Activated CD4-positive, alpha-beta memory T cell treated with anti-CD3 and anti-CD28 coated beads for 36 hours (primary cell): ENCODE results near the gene LAMA2. TPM values are rescaled to one million over a fixed set of nuclear protein-coding genes. Genes with fewer than 3 reads are reported as not detected.

ENCODE experiments used
- CTCF ChIA-PET: fragments of 350-600 bp; sonication (Branson Sonifier 250); formaldehyde crosslinking; loops from one replicate; lab custom pipeline; 2021; ENCODE audit warnings: antibody characterized with exemption, inconsistent platforms; lab: Charles Lee
- POLR2A ChIA-PET: fragments of 350-600 bp; sonication (Branson Sonifier 250); formaldehyde crosslinking; loops from one replicate; lab custom pipeline; 2021; ENCODE audit warnings: antibody characterized with exemption; lab: Charles Lee
- DNase-seq: peaks from one replicate; pipeline ENCODE4 v3.0.0-alpha.2; 2020
- H3K27ac Mint-ChIP-seq: one replicate; pipeline ENCODE4 v1.8.0; 2021; ENCODE audit warnings: mixed read lengths
- H3K27me3 Mint-ChIP-seq: one replicate; pipeline ENCODE4 v1.8.0; 2021; ENCODE audit warnings: mixed read lengths
- H3K36me3 Mint-ChIP-seq: one replicate; pipeline ENCODE4 v1.8.0; 2021; ENCODE audit warnings: mixed read lengths
- H3K4me1 Mint-ChIP-seq: one replicate; pipeline ENCODE4 v1.8.0; 2021; ENCODE audit warnings: low read depth, mixed read lengths
- H3K4me3 Mint-ChIP-seq: one replicate; pipeline ENCODE4 v1.8.0; 2021; ENCODE audit warnings: mild to moderate bottlenecking, mixed read lengths
- H3K9me3 Mint-ChIP-seq: one replicate; pipeline ENCODE4 v1.8.0; 2021; ENCODE audit warnings: mixed read lengths
- intact Hi-C: fragments of 100-400 bp; cut with micrococcal nuclease; formaldehyde crosslinking; loops from one replicate; pipeline ENCODE4 v1.15.1; 2023
- total RNA-seq, 2 experiments: library from RNA; stranded (reverse); gene quantifications; one replicate each; pipeline ENCODE4 v1.2.3, GENCODE V29; 2021

Gene LAMA2
- total RNA-seq, 2 experiments from 2014 or later, result 0.15 to 0.48 TPM

GRCh38 chr6:129338683-129339082 lies 455.7 kb downstream of the LAMA2 start:
- H3K4me3 Mint-ChIP-seq, result no peak overlapping the region
- intact Hi-C loops, result no loop called here

GRCh38 chr6:129340983-129341382 lies 458.0 kb downstream of the LAMA2 start:
- Mint-ChIP-seq H3K36me3 (no peaks in the 10 kb centered on the region), H3K9me3 (no peaks in the 10 kb centered on the region), H3K27ac (no peak overlapping the region), H3K4me1 (no peaks in the 10 kb centered on the region), H3K27me3 (peaks cover 2% of the 10 kb centered on the region), H3K4me3 (no peak overlapping the region)
- DNase-seq, result no peak
- ChIA-PET POLR2A (no interaction called here), CTCF (no interaction called here)
- intact Hi-C loops, result no loop called here

More at GRCh38 chr6:129338683-129339082, 455.7 kb downstream of the LAMA2 start:
- CTCF ChIA-PET, result no interaction called here
- Mint-ChIP-seq H3K36me3 (no peaks in the 10 kb centered on the region), H3K4me1 (no peaks in the 10 kb centered on the region), H3K27me3 (no peaks in the 10 kb centered on the region), H3K27ac (no peak overlapping the region), H3K9me3 (no peaks in the 10 kb centered on the region)
- no peak for DNase-seq
- POLR2A ChIA-PET, result no interaction called here

GRCh38 chr6:129342243-129342642 lies 459.3 kb downstream of the LAMA2 start:
- DNase-seq, result no peak
- POLR2A ChIA-PET, result no interaction called here
- Mint-ChIP-seq H3K27me3 (peaks cover 2% of the 10 kb centered on the region), H3K9me3 (no peaks in the 10 kb centered on the region), H3K27ac (no peak overlapping the region), H3K4me1 (no peaks in the 10 kb centered on the region), H3K4me3 (no peak overlapping the region), H3K36me3 (no peaks in the 10 kb centered on the region)
- CTCF ChIA-PET, result interaction anchor here (1.2 kb wide), 1 partner anchor 28 kb away, joined by 3 read pairs; no protein-coding TSS in a partner anchor
- intact Hi-C loops, result no loop called here

GRCh38 chr6:129342796-129343195 lies 459.9 kb downstream of the LAMA2 start:
- Mint-ChIP-seq H3K4me3 (no peak overlapping the region), H3K4me1 (no peaks in the 10 kb centered on the region), H3K27me3 (peaks cover 2% of the 10 kb centered on the region), H3K36me3 (no peaks in the 10 kb centered on the region), H3K27ac (no peak overlapping the region), H3K9me3 (no peaks in the 10 kb centered on the region)
- intact Hi-C loops, result no loop called here
- no peak for DNase-seq
- ChIA-PET POLR2A (no interaction called here), CTCF (interaction anchor here (1.2 kb wide), 1 partner anchor 28 kb away, joined by 3 read pairs; no protein-coding TSS in a partner anchor)

- DNase-seq, result no peak
- Mint-ChIP-seq H3K27me3 (peaks cover 2% of the 10 kb centered on the region), H3K4me1 (no peaks in the 10 kb centered on the region), H3K4me3 (no peak overlapping the region), H3K27ac (no peak overlapping the region), H3K9me3 (no peaks in the 10 kb centered on the region), H3K36me3 (no peaks in the 10 kb centered on the region)
- CTCF ChIA-PET, result no interaction called here
- POLR2A ChIA-PET, result no interaction called here
- intact Hi-C loops, result no loop called here
Observed at GRCh38 chr6:129344379-129344778, 461.4 kb downstream of the LAMA2 start.

GRCh38 chr6:129345890-129346289 lies 463.0 kb downstream of the LAMA2 start:
- Mint-ChIP-seq H3K27ac (no peak overlapping the region), H3K4me1 (no peaks in the 10 kb centered on the region), H3K27me3 (peaks cover 2% of the 10 kb centered on the region), H3K36me3 (no peaks in the 10 kb centered on the region), H3K4me3 (no peak overlapping the region), H3K9me3 (no peaks in the 10 kb centered on the region)
- intact Hi-C loops, result no loop called here
- POLR2A ChIA-PET, result no interaction called here
- CTCF ChIA-PET, result no interaction called here
- DNase-seq, result no peak

GRCh38 chr6:129346964-129347363 lies 464.0 kb downstream of the LAMA2 start:
- CTCF ChIA-PET, result no interaction called here
- intact Hi-C loops, result no loop called here
- Mint-ChIP-seq H3K4me3 (no peak overlapping the region), H3K27me3 (peaks cover 2% of the 10 kb centered on the region), H3K27ac (no peak overlapping the region), H3K9me3 (no peaks in the 10 kb centered on the region), H3K36me3 (no peaks in the 10 kb centered on the region), H3K4me1 (no peaks in the 10 kb centered on the region)
- DNase-seq, result no peak
- POLR2A ChIA-PET, result no interaction called here

- no peaks in the 10 kb centered on the region for H3K9me3 Mint-ChIP-seq
- no peaks in the 10 kb centered on the region for H3K4me1 Mint-ChIP-seq
- CTCF ChIA-PET, result no interaction called here
- no peaks in the 10 kb centered on the region for H3K36me3 Mint-ChIP-seq
- H3K4me3 Mint-ChIP-seq, result no peak overlapping the region
- H3K27ac Mint-ChIP-seq, result no peak overlapping the region
- no peaks in the 10 kb centered on the region for H3K27me3 Mint-ChIP-seq
- POLR2A ChIA-PET, result no interaction called here
- intact Hi-C loops, result no loop called here
- DNase-seq, result no peak
Observed at GRCh38 chr6:129350278-129350677, 467.3 kb downstream of the LAMA2 start.

GRCh38 chr6:129351807-129352206 lies 468.9 kb downstream of the LAMA2 start:
- no peak overlapping the region for H3K4me3 Mint-ChIP-seq
- intact Hi-C loops, result no loop called here
- H3K36me3 Mint-ChIP-seq, result no peaks in the 10 kb centered on the region
- no peaks in the 10 kb centered on the region for H3K4me1 Mint-ChIP-seq
- ChIA-PET CTCF (interaction anchor here (0.7 to 1.0 kb wide), 2 partner anchors 19 to 371 kb away, joined by 3 to 4 read pairs; no protein-coding TSS in a partner anchor), POLR2A (no interaction called here)
- H3K27me3 Mint-ChIP-seq, result no peaks in the 10 kb centered on the region
- no peak overlapping the region for H3K27ac Mint-ChIP-seq
- no peaks in the 10 kb centered on the region for H3K9me3 Mint-ChIP-seq
- no peak for DNase-seq

- no peaks in the 10 kb centered on the region for H3K36me3 Mint-ChIP-seq
- H3K27ac Mint-ChIP-seq, result no peak overlapping the region
- ChIA-PET POLR2A (no interaction called here), CTCF (no interaction called here)
- no peak for DNase-seq
- intact Hi-C loops, result no loop called here
- H3K4me1 Mint-ChIP-seq, result no peaks in the 10 kb centered on the region
- H3K27me3 Mint-ChIP-seq, result no peaks in the 10 kb centered on the region
- no peaks in the 10 kb centered on the region for H3K9me3 Mint-ChIP-seq
- H3K4me3 Mint-ChIP-seq, result no peak overlapping the region
Observed at GRCh38 chr6:129353067-129353466, 470.1 kb downstream of the LAMA2 start.

GRCh38 chr6:129356129-129356528 lies 473.2 kb downstream of the LAMA2 start:
- no peak overlapping the region for H3K27ac Mint-ChIP-seq
- H3K36me3 Mint-ChIP-seq, result no peaks in the 10 kb centered on the region
- POLR2A ChIA-PET, result no interaction called here
- CTCF ChIA-PET, result interaction anchor here (1.0 kb wide), 1 partner anchor 21 kb away, joined by 3 read pairs; no protein-coding TSS in a partner anchor
- H3K4me3 Mint-ChIP-seq, result no peak overlapping the region
- intact Hi-C loops, result no loop called here
- H3K4me1 Mint-ChIP-seq, result no peaks in the 10 kb centered on the region
- no peak for DNase-seq
- H3K9me3 Mint-ChIP-seq, result no peaks in the 10 kb centered on the region
- peaks cover 2% of the 10 kb centered on the region for H3K27me3 Mint-ChIP-seq

GRCh38 chr6:129359811-129360681 lies 477.1 kb downstream of the LAMA2 start:
- no peaks in the 10 kb centered on the region for H3K36me3 Mint-ChIP-seq
- ChIA-PET POLR2A (no interaction called here), CTCF (interaction anchor here (1.4 kb wide), 1 partner anchor 11 kb away, joined by 8 read pairs; no protein-coding TSS in a partner anchor)
- DNase-seq, result no peak
- intact Hi-C loops, result no loop called here
- no peaks in the 10 kb centered on the region for H3K4me1 Mint-ChIP-seq
- H3K9me3 Mint-ChIP-seq, result no peaks in the 10 kb centered on the region
- H3K27me3 Mint-ChIP-seq, result peaks cover 2% of the 10 kb centered on the region
- H3K27ac Mint-ChIP-seq, result no peak overlapping the region
- no peak overlapping the region for H3K4me3 Mint-ChIP-seq

- DNase-seq, result no peak
- intact Hi-C loops, result no loop called here
- ChIA-PET CTCF (interaction anchor here (1.4 kb wide), 1 partner anchor 10 kb away, joined by 8 read pairs; no protein-coding TSS in a partner anchor), POLR2A (no interaction called here)
- no peaks in the 10 kb centered on the region for H3K4me1 Mint-ChIP-seq
- peaks cover 2% of the 10 kb centered on the region for H3K27me3 Mint-ChIP-seq
- H3K9me3 Mint-ChIP-seq, result no peaks in the 10 kb centered on the region
- no peak overlapping the region for H3K4me3 Mint-ChIP-seq
- H3K36me3 Mint-ChIP-seq, result no peaks in the 10 kb centered on the region
- H3K27ac Mint-ChIP-seq, result no peak overlapping the region
Observed at GRCh38 chr6:129360682-129360955, 477.7 kb downstream of the LAMA2 start.
